Loucy (cell line): ENCODE measurements around the gene TIAM2.

Experiments used
- CTCF ChIP-seq: fragments of 200-600 bp; sonication (generic); conservative IDR thresholded peaks from 2 replicates; pipeline ENCODE4 v1.5.1; 2014; ENCODE audit warnings: mild to moderate bottlenecking, antibody characterized with exemption, low read length
- EZH2phosphoT487 ChIP-seq: fragments of 200-600 bp; IDR thresholded peaks from 2 replicates; pipeline ENCODE4 v1.6.1; 2018; ENCODE audit warnings: antibody characterized with exemption, mild to moderate bottlenecking, moderate library complexity, borderline replicate concordance

GRCh38 chr6:155201461-155202226, 206.5 kb downstream of the TIAM2 start:
- TF ChIP-seq CTCF (no peak), EZH2phosphoT487 (no peak)
